GM11168 (cell line): ENCODE measurements around the gene ZNF561.
"Not testable (repeated sequence)": the region's sequence is repeated elsewhere in the genome, so short reads cannot be mapped to it uniquely, and the experiment has no call there.

Experiments
- in situ Hi-C: fragments of 300-500 bp; cut with MboI; formaldehyde crosslinking; loops from one replicate; pipeline ENCODE4 v1.12.0; 2022; ENCODE audit warnings: low sequenced_read_pairs; ENCODE audit not compliant: unreplicated experiment

ZNF561 gene

GRCh38 chr19:9621156-9622037, at the start of gene ZNF561:
ZNF561 (minus strand) TSS chr19:9621232; CDS start chr19:9619456, 1,776 bp downstream.
- in situ Hi-C loops = loop anchor here (10.0 kb wide), 1 partner anchor 143 kb away; the partner anchor contains the start of gene ZNF846

- in situ Hi-C loops = no loop called here
Observed at GRCh38 chr19:9668544-9668943, 47.5 kb upstream of the ZNF561 start.

DNA sequence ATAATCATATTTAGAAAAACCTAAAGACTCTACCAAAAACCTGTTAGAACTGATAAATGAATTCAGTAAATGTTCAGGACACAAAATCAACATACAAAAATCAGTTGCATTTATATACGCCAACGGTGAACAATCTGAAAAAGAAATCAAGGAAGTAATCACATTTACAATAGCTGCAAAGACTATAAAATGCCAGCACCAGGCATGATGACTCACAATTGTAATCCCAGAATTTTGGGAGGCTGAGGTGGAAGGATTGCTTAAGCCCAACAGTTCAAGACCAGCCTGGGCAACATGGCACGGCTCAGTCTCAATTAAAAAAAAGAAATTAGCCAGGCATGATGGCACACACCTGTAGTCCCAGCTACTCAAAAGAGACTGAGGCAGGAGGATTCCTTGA, 46.9 kb upstream of the ZNF561 start:
- in situ Hi-C loops = no loop called here

GRCh38 chr19:9658769-9659168, 37.7 kb upstream of the ZNF561 start:
- in situ Hi-C loops = no loop called here

- in situ Hi-C loops = not testable (repeated sequence)
Observed at GRCh38 chr19:9653066-9653555, 32.1 kb upstream of the ZNF561 start.

- in situ Hi-C loops = not testable (repeated sequence)
Observed at GRCh38 chr19:9651464-9651863, 30.4 kb upstream of the ZNF561 start.

DNA sequence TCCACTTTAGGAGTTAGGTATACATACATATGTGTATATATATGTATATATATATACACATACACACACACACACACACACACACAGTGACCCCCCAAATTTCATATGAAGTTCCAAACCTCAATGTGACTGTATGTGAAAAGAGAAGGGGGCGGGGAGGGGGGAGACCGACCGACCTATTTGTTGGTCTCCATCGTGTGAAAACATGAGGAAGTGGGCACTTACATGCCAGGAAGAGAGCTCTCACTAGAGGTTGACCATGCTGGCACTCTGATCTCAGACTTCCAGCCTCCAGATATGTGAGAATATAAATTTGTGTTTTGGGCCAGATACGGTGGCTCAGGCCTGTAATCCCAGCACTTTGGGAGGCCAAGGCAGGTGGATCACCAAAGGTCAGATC, 29.3 kb upstream of the ZNF561 start:
- in situ Hi-C loops = no loop called here

DNA sequence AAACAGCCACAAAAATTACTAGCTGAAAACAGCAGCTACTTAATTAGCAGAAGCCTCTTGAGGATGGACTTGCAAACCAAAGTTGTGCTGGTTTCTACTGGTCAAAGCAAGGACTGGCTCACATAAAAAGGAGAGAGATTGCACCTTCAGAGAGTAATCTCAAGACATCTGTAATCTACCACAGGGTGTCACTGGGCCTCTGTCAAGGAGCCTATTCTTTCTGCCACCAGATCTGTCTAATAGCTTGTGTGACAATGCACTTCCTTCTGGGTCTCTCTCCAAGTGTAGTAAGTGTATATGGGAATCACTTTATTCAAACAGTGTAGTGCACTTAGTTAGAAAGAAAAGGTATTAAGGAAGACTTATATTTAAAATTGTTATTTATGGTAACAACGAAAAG, 24.4 kb upstream of the ZNF561 start:
- in situ Hi-C loops = no loop called here

- in situ Hi-C loops = no loop called here
Observed at GRCh38 chr19:9644472-9644871, 23.4 kb upstream of the ZNF561 start.

- in situ Hi-C loops = no loop called here
Observed at GRCh38 chr19:9641810-9642209, 20.8 kb upstream of the ZNF561 start.

DNA sequence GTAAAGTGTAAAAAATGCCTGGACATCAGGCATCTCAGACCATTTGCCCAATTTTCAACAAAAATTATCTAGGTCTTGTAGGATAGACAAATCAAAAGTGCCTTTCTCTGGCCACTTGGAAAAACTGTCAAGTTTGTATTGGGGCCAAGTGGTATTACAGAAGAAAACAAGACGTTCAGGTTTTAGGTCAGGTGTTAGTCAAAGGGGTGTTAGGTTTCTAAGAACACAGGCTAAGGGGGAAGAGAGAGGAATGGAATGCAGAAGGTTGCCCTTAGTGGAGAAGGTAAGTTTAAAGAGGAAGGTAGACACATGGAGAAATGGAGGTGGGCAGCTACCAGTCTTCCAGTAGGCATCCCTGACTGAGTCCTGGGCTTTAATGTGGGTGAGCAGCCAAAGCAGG, 19.9 kb upstream of the ZNF561 start:
- in situ Hi-C loops = no loop called here

DNA sequence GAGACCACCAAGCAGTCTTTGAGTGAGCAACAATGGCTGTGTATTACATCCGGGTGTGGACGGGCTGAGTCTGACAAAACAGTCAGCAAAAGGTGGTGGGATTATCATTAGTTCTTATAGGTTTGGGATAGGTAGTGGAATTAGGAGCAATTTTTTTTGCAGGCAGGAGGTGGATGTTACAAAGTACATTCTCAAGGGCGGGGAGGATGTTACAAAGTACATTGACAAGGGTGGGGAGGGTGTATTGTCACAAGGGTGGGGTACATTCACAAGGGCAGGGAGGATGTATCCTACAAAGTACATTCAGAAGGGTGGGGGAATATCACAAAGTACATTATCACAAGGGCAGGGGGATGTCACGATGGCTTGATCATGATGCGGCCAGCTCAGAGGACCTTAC, 15.0 kb upstream of the ZNF561 start:
- in situ Hi-C loops = no loop called here

DNA sequence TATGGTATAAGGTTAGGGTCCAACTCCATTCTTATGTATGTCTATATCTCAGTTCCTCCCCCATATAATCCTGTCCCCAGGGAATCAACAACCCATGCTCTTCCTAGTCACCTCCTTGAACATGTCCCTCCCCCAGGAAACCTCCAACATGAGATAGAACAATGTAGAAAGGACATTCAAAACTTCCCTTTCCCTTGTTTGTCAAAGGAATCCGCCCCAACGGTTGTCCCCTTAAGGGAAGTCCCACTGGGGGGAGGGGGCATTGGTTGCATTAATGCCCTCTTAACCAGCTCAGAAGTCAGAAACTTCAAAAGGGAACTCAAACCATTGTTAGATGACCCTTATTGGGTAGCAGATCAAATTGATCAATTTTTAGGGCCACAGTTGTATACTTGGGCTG, 6.8 kb upstream of the ZNF561 start:
- in situ Hi-C loops = loop anchor here (5.0 to 10.0 kb wide), 2 partner anchors 137 to 169 kb away; partner anchors contain the start of gene ZNF846

- in situ Hi-C loops = loop anchor here (10.0 kb wide), 1 partner anchor 142 kb away; the partner anchor contains the start of gene ZNF846
Observed at GRCh38 chr19:9622531-9622930, 1.5 kb upstream of the ZNF561 start.

- in situ Hi-C loops = loop anchor here (10.0 kb wide), 1 partner anchor 144 kb away; the partner anchor contains the start of gene ZNF846
Observed at GRCh38 chr19:9620842-9621155, 233 bp downstream of the ZNF561 start.

DNA sequence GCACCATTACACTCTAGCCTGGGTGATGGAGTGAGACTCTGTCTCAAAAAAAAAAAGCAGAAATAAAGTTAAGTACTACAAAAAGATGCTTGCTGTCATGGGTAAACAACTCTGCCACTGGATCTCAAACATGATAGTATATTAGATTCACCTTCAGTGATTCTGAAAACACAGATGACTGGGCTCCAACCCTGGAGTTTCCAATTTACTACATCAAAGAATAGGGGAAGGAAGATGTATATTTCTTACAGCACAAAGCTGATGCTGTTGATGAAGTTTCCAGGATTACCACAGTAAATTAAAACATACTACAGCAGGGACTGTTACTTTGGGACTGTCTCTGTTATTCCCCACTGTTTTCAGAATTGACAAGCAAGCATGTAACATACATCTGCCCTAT, 5.2 kb downstream of the ZNF561 start:
- in situ Hi-C loops = no loop called here

DNA sequence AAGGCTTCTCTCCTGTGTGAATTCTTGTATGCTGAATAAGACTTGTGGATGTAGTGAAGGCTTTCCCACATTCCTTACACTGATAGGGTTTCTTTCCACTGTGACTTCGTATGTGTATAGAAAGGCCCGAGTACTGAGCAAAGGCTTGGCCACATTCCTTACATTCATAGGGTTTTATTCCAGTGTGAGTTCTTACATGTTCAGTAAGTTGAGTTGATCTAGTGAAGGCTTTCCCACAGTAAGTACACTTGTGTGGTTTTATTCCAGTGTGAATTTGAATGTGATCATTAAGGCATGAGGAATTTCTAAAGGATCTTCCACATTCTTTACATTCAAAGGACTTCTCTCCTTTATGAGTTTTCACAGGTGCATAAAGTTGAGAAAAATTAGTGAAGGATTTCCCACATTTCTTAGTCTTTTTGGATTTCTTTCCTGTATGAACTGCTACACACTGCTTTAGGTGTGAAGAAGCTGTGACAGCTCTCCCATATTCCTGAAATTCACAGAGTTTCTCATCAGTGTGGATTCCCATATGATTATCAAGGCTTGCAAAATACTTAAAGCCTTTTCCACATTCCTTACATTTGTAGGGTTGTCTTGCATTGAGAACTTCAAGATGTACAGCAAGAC, 10.4 kb downstream of the ZNF561 start:
- in situ Hi-C loops = no loop called here

GRCh38 chr19:9608912-9609311, 12.1 kb downstream of the ZNF561 start:
- in situ Hi-C loops = no loop called here

DNA sequence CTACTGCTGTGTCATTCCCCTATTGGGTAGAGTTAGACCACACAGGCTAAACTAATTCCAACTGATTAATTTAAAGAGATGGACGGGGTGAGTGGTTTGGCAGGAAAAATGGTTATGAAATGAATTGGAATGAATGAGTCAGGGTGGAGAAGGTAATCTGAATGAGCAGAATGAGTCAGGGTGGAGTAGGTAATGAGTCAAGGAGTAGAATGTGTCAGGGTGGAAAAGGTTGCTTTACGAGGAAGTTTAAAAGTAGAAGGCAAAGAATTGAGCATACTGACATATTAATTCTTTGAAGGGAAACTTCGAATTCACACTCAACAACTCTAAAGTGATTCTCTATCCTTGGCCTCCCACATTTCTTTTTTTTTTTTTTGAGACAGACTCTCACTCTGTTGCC, 24.0 kb downstream of the ZNF561 start:
- in situ Hi-C loops = no loop called here

- in situ Hi-C loops = no loop called here
Observed at GRCh38 chr19:9586764-9587163, 34.3 kb downstream of the ZNF561 start.

DNA sequence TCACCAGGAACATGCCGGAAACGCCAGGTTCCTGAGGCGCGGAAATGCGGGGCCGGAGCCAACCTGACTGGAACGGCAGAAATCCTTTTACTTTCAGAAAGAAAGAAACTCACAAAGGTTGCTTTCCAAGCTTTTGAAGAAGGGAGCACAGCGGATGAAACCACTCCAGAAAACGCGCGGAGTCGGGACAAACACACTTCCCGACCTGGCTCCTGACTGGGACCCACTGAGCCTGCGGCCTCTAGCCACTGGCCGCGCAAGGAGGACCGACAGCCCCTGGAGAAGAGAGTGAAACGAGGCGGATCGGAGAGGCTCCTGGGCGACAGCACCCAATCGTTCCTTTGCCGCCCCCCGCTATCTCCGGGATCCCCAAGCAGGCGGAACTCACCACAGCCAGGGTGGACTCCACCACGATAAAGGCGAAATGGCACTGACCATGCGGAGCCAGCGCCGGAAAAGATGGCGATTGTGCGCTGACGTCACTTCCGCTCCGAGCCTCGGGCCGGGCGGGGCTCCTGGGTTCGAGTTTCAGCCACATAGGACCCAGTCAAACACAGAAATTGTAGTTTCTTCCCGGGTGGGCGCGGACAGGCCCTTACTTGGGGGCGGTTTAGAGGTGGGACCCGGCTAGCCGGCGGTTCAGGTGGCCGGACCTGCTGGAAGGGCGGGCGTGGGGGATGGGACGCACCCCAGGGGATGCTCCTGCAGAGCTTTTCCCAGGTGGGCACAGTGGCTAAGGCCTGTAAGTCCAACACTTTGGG, 36.8 kb downstream of the ZNF561 start, which contains the start of gene ZNF121:
ZNF121 (minus strand) TSS at position 432 of the 761 bp plus-strand sequence. CDS start 16,407 bp downstream, outside the sequence.
- in situ Hi-C loops = no loop called here
